Fibroblast of the aortic adventitia (primary cell): ENCODE data around the gene ITGBL1. TPM values are rescaled to one million over a fixed set of nuclear protein-coding genes. Genes with fewer than 3 reads are reported as not detected.

Experiments
- DNase-seq: peaks from one replicate; pipeline ENCODE4 v3.0.0-alpha.2; 2010; ENCODE audit warnings: low read depth
- H3K4me3 ChIP-seq: 2 replicates; pipeline ENCODE4 v1.5.1; 2011; ENCODE audit warnings: low read depth, mild to moderate bottlenecking, control low read depth, low read length, moderate library complexity
- CTCF ChIP-seq: IDR thresholded peaks from 2 replicates; pipeline ENCODE4 v1.5.1; 2011; ENCODE audit warnings: mild to moderate bottlenecking, low read length, control low read depth, inconsistent platforms; ENCODE audit not compliant: insufficient read depth
- total RNA-seq: library from RNA; depleted of rRNA; stranded (reverse); fragments of >200 nt; gene quantifications from 2 replicates; pipeline ENCODE4 v1.2.3, GENCODE V29; 2012; ENCODE audit warnings: low replicate concordance

Gene ITGBL1
- total RNA-seq, 1 donor = 167 TPM

DNA sequence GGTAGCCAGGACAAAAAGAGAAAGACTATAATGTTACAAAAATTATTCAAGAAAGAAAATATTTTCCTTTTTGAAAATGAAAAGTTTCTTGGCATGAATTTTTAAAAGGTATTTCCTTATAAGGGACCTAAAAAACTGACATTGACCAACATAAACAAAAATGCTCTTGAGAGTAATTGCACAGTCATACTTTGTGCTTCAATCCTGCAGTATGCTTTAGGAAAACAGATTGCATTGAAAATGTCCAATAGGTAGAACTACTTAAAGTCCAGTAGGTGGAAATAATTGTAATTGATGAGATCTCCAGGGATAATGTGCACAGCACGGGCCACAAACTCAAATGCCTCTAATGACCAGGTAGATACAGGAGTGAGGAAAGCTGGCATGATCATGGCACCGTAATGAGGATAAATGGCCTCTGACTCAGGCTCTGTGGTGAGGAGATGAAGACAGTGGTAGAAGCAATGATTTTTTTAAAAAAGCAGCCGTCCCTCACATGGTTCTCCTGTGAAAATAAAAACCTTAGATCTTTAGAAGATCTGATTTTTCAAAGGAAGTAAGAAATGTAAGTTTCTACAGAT, 278.0 kb downstream of the ITGBL1 start:
- no peak for TF ChIP-seq CTCF
- no peak overlapping the region for H3K4me3 ChIP-seq
- DNase-seq = no peak

GRCh38 chr13:101736566-101736965, 284.1 kb downstream of the ITGBL1 start:
- TF ChIP-seq CTCF = no peak
- H3K4me3 ChIP-seq = no peak overlapping the region
- DNase-seq = no peak

GRCh38 chr13:101738336-101738735, 285.9 kb downstream of the ITGBL1 start:
- no peak for DNase-seq
- no peak overlapping the region for H3K4me3 ChIP-seq
- no peak for TF ChIP-seq CTCF

DNA sequence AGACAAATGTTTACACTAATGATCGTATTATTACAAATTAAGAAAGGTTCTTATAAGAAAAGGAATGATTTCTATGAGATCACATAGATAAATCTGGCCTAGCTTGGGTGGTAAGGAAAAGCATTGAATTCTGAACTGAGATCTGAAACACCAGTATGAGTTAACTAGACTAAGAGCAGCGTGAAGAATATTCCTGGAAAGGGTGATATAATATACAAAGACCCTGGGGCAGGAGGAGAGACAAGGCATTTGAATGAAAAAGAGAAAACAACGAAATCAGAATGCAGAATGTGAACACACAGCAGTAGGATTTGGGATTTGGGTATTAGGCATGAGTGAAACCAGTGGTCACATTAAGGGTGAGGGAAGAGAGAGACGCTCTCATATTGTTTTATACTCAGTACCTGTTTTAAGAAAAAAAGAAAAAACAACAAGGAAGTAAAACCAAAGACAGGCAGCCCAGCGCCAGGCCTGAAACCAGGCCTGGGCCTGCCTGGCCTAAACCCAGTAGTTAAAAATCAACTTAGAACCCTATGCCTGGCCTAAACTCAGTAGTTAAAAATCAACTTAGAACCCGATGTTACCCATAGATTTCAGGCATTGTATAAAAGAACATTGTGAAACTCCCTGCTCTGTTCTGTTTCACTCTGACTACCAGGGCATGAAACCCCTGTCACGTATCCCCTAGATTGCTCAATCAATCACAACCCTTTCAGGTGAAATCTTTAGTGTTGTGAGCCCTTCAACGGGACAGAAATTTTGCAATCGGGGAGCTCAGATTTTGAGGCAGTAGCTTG, 287.1 kb downstream of the ITGBL1 start:
- TF ChIP-seq CTCF = no peak
- DNase-seq = no peak
- no peak overlapping the region for H3K4me3 ChIP-seq

DNA sequence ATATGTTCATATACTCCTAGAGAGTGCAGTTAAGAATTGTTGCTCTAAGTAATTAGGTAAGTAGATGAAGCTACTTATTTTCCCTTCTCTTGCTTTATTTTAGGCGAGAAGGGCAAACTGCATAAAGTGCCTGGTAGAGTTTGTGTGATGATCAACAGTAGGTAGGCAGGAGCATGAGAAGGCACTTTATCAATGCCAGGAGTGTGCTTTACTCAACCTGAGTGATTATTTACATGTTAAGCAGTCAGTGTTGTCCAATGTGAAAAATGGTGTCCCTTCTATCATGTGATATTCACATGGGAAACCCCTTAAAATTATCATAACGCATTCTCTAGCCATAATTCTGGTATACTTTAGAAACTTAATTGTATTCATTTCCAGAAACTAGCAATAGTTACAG, 294.0 kb downstream of the ITGBL1 start:
- H3K4me3 ChIP-seq = no peak overlapping the region
- DNase-seq = no peak
- no peak for TF ChIP-seq CTCF

DNA sequence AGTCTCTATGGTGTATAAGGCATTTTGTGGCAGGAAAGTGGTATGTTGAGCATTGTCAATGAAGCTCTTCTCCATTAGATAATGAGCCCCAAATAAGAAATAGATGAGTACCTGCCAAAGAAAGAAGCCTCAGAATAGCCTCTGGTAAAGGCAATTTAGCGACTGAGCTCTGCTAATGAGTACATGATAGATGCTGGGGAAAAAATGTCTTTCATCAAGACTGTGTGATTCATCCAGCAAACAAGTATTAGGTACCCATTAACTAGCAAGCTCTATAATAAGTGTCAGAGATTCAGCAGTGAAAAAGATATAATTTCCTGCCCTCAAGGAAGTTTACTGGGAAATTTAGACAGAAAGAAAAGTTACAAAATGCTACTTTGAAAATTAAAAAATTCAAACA, 294.6 kb downstream of the ITGBL1 start:
- H3K4me3 ChIP-seq = no peak overlapping the region
- no peak for TF ChIP-seq CTCF
- DNase-seq = no peak
